ENCODE measurements around the gene SENP1.
"Not testable (repeated sequence)": the region's sequence is repeated elsewhere in the genome, so short reads cannot be mapped to it uniquely, and the experiment has no call there.

SENP1 gene

GRCh38 chr12:48125985-48126384, 20.1 kb upstream of the SENP1 start:
- Histone ChIP-seq H3K27me3 (ENCODE audit: control insufficient read depth in 1 of 2, insufficient read depth in 2 of 2, low read length in 2 of 2) (no peaks in the 10 kb centered on the region), H3K9ac (ENCODE audit: low read length) (no peak overlapping the region), H3K4me1 (ENCODE audit: insufficient read depth, low read length) (no peaks in the 10 kb centered on the region), H3K4me3 (ENCODE audit: low read depth in 1 of 2, low read length in 2 of 2) (no peak overlapping the region), H3K9me3 (ENCODE audit: low read length) (no peaks in the 10 kb centered on the region), H3K36me3 (ENCODE audit: insufficient read depth, low read length) (peaks cover 48% of the 10 kb centered on the region), H3K27ac (ENCODE audit: low read depth, low read length) (no peak overlapping the region)

DNA sequence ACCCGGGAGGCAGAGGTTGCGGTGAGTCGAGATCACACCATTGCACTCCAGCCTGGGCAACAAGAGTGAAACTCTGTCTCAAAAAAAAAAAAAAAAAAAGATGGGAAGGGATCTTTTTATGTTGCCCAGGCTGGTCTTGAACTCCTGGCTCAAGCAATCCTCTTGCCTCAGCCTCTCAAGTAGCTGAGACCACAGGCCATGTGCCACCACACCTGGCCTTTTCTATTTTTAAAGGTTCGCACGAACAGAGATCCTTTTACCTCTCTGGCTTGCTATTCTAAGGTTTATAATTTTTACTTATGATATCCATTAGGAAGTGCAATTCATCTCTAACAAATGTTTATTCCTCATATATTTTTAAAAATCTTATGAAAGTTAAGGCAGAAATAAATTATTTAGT, 19.7 kb upstream of the SENP1 start:
- not testable (repeated sequence) for H3K27me3 ChIP-seq (ENCODE audit: control insufficient read depth in 1 of 2, insufficient read depth in 2 of 2, low read length in 2 of 2); H3K9me3 ChIP-seq (ENCODE audit: low read length); H3K4me1 ChIP-seq (ENCODE audit: insufficient read depth, low read length); H3K27ac ChIP-seq (ENCODE audit: low read depth, low read length); H3K9ac ChIP-seq (ENCODE audit: low read length); H3K4me3 ChIP-seq (ENCODE audit: low read depth in 1 of 2, low read length in 2 of 2)
- H3K36me3 ChIP-seq (ENCODE audit: insufficient read depth, low read length): peaks cover 44% of the 10 kb centered on the region

DNA sequence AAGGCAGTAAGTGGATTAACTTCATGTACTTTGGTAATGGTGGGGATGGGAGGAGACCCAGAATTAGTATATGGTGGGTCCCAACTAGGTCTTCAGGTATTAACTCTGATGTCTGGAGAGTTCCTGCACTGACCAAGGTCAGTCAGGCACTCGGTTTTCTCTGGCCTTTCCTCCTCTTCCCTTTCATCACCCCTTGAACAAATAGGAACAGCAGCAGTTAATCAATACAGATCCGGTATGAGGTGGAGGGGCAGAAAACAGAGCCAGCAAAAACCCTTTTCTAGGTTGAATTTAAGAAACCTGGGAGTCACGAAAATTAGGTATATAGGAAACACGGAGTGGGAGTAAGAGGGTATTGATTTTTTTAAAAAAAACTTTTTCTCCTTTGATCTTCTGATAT, 17.3 kb upstream of the SENP1 start:
- Histone ChIP-seq H3K27me3 (ENCODE audit: control insufficient read depth in 1 of 2, insufficient read depth in 2 of 2, low read length in 2 of 2) (no peaks in the 10 kb centered on the region), H3K36me3 (ENCODE audit: insufficient read depth, low read length) (peaks cover 35% of the 10 kb centered on the region), H3K27ac (ENCODE audit: low read depth, low read length) (no peak overlapping the region), H3K9me3 (ENCODE audit: low read length) (no peaks in the 10 kb centered on the region), H3K9ac (ENCODE audit: low read length) (no peak overlapping the region), H3K4me3 (ENCODE audit: low read depth in 1 of 2, low read length in 2 of 2) (no peak overlapping the region), H3K4me1 (ENCODE audit: insufficient read depth, low read length) (peaks cover 13% of the 10 kb centered on the region)

DNA sequence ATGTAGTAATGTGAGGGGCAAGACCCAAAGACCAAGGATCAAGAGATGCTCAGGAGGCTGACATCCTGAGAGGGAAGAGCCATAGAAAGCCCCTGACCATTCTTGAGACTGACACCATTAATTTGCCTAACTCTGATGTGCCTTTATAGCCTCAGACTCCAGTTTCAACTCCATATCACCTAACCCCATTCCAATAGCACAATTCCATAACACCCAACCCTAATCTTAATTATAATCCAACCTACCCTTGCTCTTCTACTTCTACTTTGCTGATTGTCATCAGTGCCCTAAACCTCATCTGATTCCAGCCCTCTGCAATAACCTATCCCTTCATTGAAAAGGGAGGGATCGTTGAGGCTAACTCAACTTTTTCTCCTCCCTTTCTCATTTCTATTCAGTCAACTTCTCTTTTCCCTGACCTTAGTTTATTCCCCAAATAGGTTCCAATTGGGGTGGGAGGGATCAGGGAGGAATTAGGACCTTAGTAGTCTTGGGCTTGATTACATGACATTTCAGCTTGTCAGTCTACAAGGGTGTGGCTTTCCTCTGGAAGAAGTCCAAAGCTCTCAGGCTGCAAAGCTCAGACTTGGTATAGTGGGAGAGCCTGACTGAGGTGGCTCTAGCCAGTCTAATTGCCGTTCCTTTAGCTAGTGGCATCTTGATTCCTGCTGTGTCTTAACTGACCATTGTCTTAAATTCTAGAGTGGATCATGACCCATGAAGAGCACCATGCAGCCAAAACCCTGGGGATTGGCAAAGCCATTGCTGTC, 16.4 kb upstream of the SENP1 start:
- Histone ChIP-seq H3K27ac (ENCODE audit: low read depth, low read length) (no peak overlapping the region), H3K4me1 (ENCODE audit: insufficient read depth, low read length) (peaks cover 13% of the 10 kb centered on the region), H3K27me3 (ENCODE audit: control insufficient read depth in 1 of 2, insufficient read depth in 2 of 2, low read length in 2 of 2) (no peaks in the 10 kb centered on the region), H3K9ac (ENCODE audit: low read length) (no peak overlapping the region), H3K9me3 (ENCODE audit: low read length) (no peaks in the 10 kb centered on the region), H3K36me3 (ENCODE audit: insufficient read depth, low read length) (peaks cover 30% of the 10 kb centered on the region), H3K4me3 (ENCODE audit: low read depth in 1 of 2, low read length in 2 of 2) (no peak overlapping the region)

- H3K9ac ChIP-seq (ENCODE audit: low read length): no peak overlapping the region
- H3K27me3 ChIP-seq (ENCODE audit: control insufficient read depth in 1 of 2, insufficient read depth in 2 of 2, low read length in 2 of 2): no peaks in the 10 kb centered on the region
- no peaks in the 10 kb centered on the region for H3K9me3 ChIP-seq (ENCODE audit: low read length)
- H3K36me3 ChIP-seq (ENCODE audit: insufficient read depth, low read length): peaks cover 24% of the 10 kb centered on the region
- no peak overlapping the region for H3K27ac ChIP-seq (ENCODE audit: low read depth, low read length)
- H3K4me1 ChIP-seq (ENCODE audit: insufficient read depth, low read length): peaks cover 13% of the 10 kb centered on the region
- no peak overlapping the region for H3K4me3 ChIP-seq (ENCODE audit: low read depth in 1 of 2, low read length in 2 of 2)
These were observed 15.6 kb upstream of the SENP1 start for GRCh38 chr12:48121522-48121921.

DNA sequence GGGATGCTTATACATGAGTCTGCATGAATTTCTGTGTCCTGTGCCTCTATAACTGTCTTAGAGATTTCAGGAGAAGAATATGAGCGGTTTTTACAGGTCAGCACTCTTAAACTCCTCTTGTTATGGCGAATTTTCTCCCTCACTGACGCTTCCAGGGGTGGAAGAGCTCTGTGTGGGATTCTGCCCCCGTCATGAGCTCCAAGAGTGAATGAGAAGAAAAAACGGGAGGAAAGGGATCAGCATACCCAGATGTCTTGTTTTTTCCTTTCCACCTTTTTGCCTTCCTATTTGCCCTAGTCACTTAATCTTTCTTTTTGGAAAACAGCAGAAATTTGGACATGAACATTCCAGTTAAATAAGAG, 13.9 kb upstream of the SENP1 start:
- H3K36me3 ChIP-seq (ENCODE audit: insufficient read depth, low read length): peaks cover 21% of the 10 kb centered on the region
- H3K9ac ChIP-seq (ENCODE audit: low read length): peak overlapping the region; percentile 53
- no peak overlapping the region for H3K27ac ChIP-seq (ENCODE audit: low read depth, low read length)
- no peaks in the 10 kb centered on the region for H3K9me3 ChIP-seq (ENCODE audit: low read length)
- peak overlapping the region; percentile 77 to 90 for H3K4me3 ChIP-seq (ENCODE audit: low read depth in 1 of 2, low read length in 2 of 2)
- H3K4me1 ChIP-seq (ENCODE audit: insufficient read depth, low read length): peaks cover 13% of the 10 kb centered on the region
- no peaks in the 10 kb centered on the region for H3K27me3 ChIP-seq (ENCODE audit: control insufficient read depth in 1 of 2, insufficient read depth in 2 of 2, low read length in 2 of 2)

GRCh38 chr12:48119078-48119833, 13.4 kb upstream of the SENP1 start, which contains the start of gene PFKM:
PFKM (plus strand) TSS chr12:48119364; CDS start chr12:48122775, 3,411 bp downstream.
- Histone ChIP-seq H3K9me3 (ENCODE audit: low read length) (no peaks in the 10 kb centered on the region), H3K4me1 (ENCODE audit: insufficient read depth, low read length) (peaks cover 13% of the 10 kb centered on the region), H3K36me3 (ENCODE audit: insufficient read depth, low read length) (peaks cover 16% of the 10 kb centered on the region), H3K4me3 (ENCODE audit: low read depth in 1 of 2, low read length in 2 of 2) (peak within 1 kb of the TSS; percentile 77 to 90), H3K9ac (ENCODE audit: low read length) (peak within 1 kb of the TSS; percentile 53), H3K27ac (ENCODE audit: low read depth, low read length) (peak within 1 kb of the TSS; percentile 69), H3K27me3 (ENCODE audit: control insufficient read depth in 1 of 2, insufficient read depth in 2 of 2, low read length in 2 of 2) (no peaks in the 10 kb centered on the region)

DNA sequence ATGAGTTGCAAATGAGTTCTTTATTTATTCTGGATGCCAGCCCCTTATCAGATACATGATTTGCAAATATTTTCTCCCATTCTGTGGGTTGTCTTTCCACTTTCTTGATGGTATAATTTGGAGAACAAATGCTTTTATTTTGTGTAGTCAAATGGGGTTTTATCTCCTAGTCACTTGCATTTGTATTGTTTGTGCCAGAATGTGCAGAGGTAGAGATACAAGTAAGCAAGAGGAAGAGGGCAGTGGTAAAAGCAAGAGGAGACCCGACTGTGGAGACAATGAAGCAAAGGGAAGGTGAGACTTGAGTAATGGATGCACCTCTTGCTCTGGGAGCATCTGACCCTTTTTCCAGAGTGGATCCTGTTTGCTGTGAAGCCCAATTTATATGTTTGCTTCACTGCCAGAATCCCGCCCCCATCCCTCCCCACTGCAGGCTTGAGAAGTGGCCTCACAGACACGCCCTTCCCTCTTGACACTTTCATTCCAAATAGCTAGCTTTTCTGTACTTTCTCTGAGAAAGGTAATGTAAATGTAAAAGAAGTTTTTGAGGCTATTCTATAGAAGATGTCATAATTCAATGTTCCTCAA, 12.5 kb upstream of the SENP1 start:
- H3K36me3 ChIP-seq (ENCODE audit: insufficient read depth, low read length): peaks cover 9% of the 10 kb centered on the region
- peak overlapping the region; percentile 66 for H3K27ac ChIP-seq (ENCODE audit: low read depth, low read length)
- no peaks in the 10 kb centered on the region for H3K27me3 ChIP-seq (ENCODE audit: control insufficient read depth in 1 of 2, insufficient read depth in 2 of 2, low read length in 2 of 2)
- peak overlapping the region; percentile 45 for H3K9ac ChIP-seq (ENCODE audit: low read length)
- peak overlapping the region; percentile 36 to 90 for H3K4me3 ChIP-seq (ENCODE audit: low read depth in 1 of 2, low read length in 2 of 2)
- no peaks in the 10 kb centered on the region for H3K9me3 ChIP-seq (ENCODE audit: low read length)
- H3K4me1 ChIP-seq (ENCODE audit: insufficient read depth, low read length): peaks cover 13% of the 10 kb centered on the region

GRCh38 chr12:48115957-48116356, 10.1 kb upstream of the SENP1 start:
- Histone ChIP-seq H3K9me3 (ENCODE audit: low read length) (no peaks in the 10 kb centered on the region), H3K9ac (ENCODE audit: low read length) (no peak overlapping the region), H3K27me3 (ENCODE audit: control insufficient read depth in 1 of 2, insufficient read depth in 2 of 2, low read length in 2 of 2) (no peaks in the 10 kb centered on the region), H3K36me3 (ENCODE audit: insufficient read depth, low read length) (no peaks in the 10 kb centered on the region), H3K27ac (ENCODE audit: low read depth, low read length) (no peak overlapping the region), H3K4me3 (ENCODE audit: low read depth in 1 of 2, low read length in 2 of 2) (no peak overlapping the region), H3K4me1 (ENCODE audit: insufficient read depth, low read length) (peaks cover 13% of the 10 kb centered on the region)

DNA sequence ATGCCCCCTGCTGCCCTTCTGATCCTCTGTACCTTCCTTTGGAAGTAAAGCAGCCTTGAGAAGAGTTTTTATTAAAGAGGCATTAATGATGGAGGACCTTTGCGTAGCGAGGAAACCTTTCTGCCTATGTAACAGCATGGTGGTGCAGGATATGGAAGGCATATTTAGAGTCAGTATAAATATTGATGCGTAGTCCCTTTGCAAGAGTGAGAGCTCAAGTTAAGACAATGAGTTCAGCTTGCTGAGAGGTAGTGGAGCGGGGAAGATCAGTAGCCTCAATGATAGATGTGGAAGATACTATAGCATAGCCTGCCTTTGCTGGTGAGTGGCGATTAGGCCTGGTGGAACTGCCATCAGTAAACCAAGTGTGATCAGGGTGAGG, 5.4 kb upstream of the SENP1 start:
- H3K9ac ChIP-seq (ENCODE audit: low read length); H3K9me3 ChIP-seq (ENCODE audit: low read length); H3K4me3 ChIP-seq (ENCODE audit: low read depth in 1 of 2, low read length in 2 of 2); H3K4me1 ChIP-seq (ENCODE audit: insufficient read depth, low read length); H3K27me3 ChIP-seq (ENCODE audit: control insufficient read depth in 1 of 2, insufficient read depth in 2 of 2, low read length in 2 of 2); H3K27ac ChIP-seq (ENCODE audit: low read depth, low read length); H3K36me3 ChIP-seq (ENCODE audit: insufficient read depth, low read length): not testable (repeated sequence)

- no peaks in the 10 kb centered on the region for H3K27me3 ChIP-seq (ENCODE audit: control insufficient read depth in 1 of 2, insufficient read depth in 2 of 2, low read length in 2 of 2)
- no peaks in the 10 kb centered on the region for H3K9me3 ChIP-seq (ENCODE audit: low read length)
- no peaks in the 10 kb centered on the region for H3K36me3 ChIP-seq (ENCODE audit: insufficient read depth, low read length)
- H3K4me3 ChIP-seq (ENCODE audit: low read depth in 1 of 2, low read length in 2 of 2): no peak overlapping the region
- H3K9ac ChIP-seq (ENCODE audit: low read length): no peak overlapping the region
- H3K4me1 ChIP-seq (ENCODE audit: insufficient read depth, low read length): peaks cover 8% of the 10 kb centered on the region
- no peak overlapping the region for H3K27ac ChIP-seq (ENCODE audit: low read depth, low read length)
These were observed 4.9 kb upstream of the SENP1 start for GRCh38 chr12:48110691-48111311.

Measured in muscle layer of colon (tissue), 2 donors.